GM12878 (cell line): ENCODE measurements around the gene SYNGR2. TPM values are rescaled to one million over a fixed set of nuclear protein-coding genes. Genes with fewer than 3 reads are reported as not detected.

ENCODE experiments used
- BHLHE40 ChIP-seq, 2 experiments: fragments of 450-650 bp in 1 of 2; IDR thresholded peaks; 2 replicates each; pipeline ENCODE4 v1.6.1; 2011 to 2017; ENCODE audit warnings: low read depth in 2 of 2, borderline replicate concordance in 1 of 2, improper control_type of control experiment in 1 of 2, low read length in 1 of 2, mild to moderate bottlenecking in 1 of 2
- CEBPB ChIP-seq, 2 experiments: fragments of 150-350 bp in 1 of 2; IDR thresholded peaks; 2 replicates each; pipeline ENCODE4 v1.6.1; 2012 to 2014; ENCODE audit warnings: low read depth in 2 of 2, low read length in 2 of 2, borderline replicate concordance in 1 of 2, inconsistent platforms in 1 of 2
- EED ChIP-seq: sonication (generic); IDR thresholded peaks from 2 replicates; pipeline ENCODE4 v1.6.1; 2016; ENCODE audit warnings: antibody characterized with exemption, low read depth
- EP300 ChIP-seq, 2 experiments: fragments of 150-350 bp in 1 of 2; IDR thresholded peaks; 2 replicates each; pipeline ENCODE4 v1.6.1; 2011 to 2012; ENCODE audit warnings: low read depth in 2 of 2, low read length in 2 of 2, borderline replicate concordance in 1 of 2, improper control_type of control experiment in 1 of 2, inconsistent platforms in 1 of 2; ENCODE audit not compliant: control insufficient read depth in 1 of 2
- ESRRA ChIP-seq: IDR thresholded peaks from 2 replicates; pipeline ENCODE4 v1.6.1; 2012; ENCODE audit warnings: mild to moderate bottlenecking, low read length, improper control_type of control experiment
- HDGF ChIP-seq: fragments of 450-650 bp; IDR thresholded peaks from 2 replicates; pipeline ENCODE4 v1.6.1; 2016; ENCODE audit warnings: antibody characterized with exemption
- MXI1 ChIP-seq: fragments of 150-350 bp; IDR thresholded peaks from 2 replicates; pipeline ENCODE4 v1.6.1; 2011; ENCODE audit warnings: low read depth, mild to moderate bottlenecking, inconsistent platforms, low read length, improper control_type of control experiment
- MYC ChIP-seq: IDR thresholded peaks from 2 replicates; pipeline ENCODE4 v1.6.1; 2011; ENCODE audit warnings: mild to moderate bottlenecking, low read length, moderate library complexity, inconsistent platforms; ENCODE audit not compliant: insufficient read depth, insufficient replicate concordance, insufficient read length, severe bottlenecking
- NFXL1 ChIP-seq: fragments of 450-650 bp; IDR thresholded peaks from 2 replicates; pipeline ENCODE4 v1.6.1; 2017; ENCODE audit warnings: antibody characterized with exemption, mild to moderate bottlenecking, borderline replicate concordance
- NR2C1 ChIP-seq: fragments of 450-650 bp; IDR thresholded peaks from 2 replicates; pipeline ENCODE4 v1.6.1; 2017; ENCODE audit warnings: antibody characterized with exemption, mild to moderate bottlenecking, moderate library complexity
- POLR2A ChIP-seq: IDR thresholded peaks from 2 replicates; pipeline ENCODE4 v1.6.1; 2011; ENCODE audit warnings: low read depth, mild to moderate bottlenecking, low read length
- SMAD5 ChIP-seq: IDR thresholded peaks from 2 replicates; pipeline ENCODE4 v1.6.1; 2016; ENCODE audit warnings: antibody characterized with exemption, low read depth
- SREBF1 ChIP-seq: IDR thresholded peaks from 2 replicates; pipeline ENCODE4 v1.6.1; 2012; ENCODE audit warnings: mild to moderate bottlenecking, low read length
- SRF ChIP-seq, 2 experiments: IDR thresholded peaks; 2 replicates each; pipeline ENCODE4 v1.6.1; 2011; ENCODE audit warnings: low read depth in 2 of 2, low read length in 2 of 2, mild to moderate bottlenecking in 1 of 2, moderate library complexity in 1 of 2
- TBL1XR1 ChIP-seq: IDR thresholded peaks from 2 replicates; pipeline ENCODE4 v1.6.1; 2012; ENCODE audit warnings: low read depth, low read length, improper control_type of control experiment
- ZNF274 ChIP-seq: IDR thresholded peaks from one replicate; pipeline ENCODE4 v1.8.0; 2011; ENCODE audit not compliant: insufficient read length, insufficient read depth
- ZSCAN29 ChIP-seq: fragments of 450-650 bp; IDR thresholded peaks from 2 replicates; pipeline ENCODE4 v1.6.1; 2017; ENCODE audit warnings: mild to moderate bottlenecking, moderate library complexity
- polyA plus RNA-seq, 11 experiments: library from polyadenylated mRNA; depleted of rRNA in 4 of 11; unstranded in 6 of 11; stranded (reverse) in 5 of 11; fragments of >200 nt; fragmentation: Nextera tagmentation in 4 of 11; fragmentation: Illumina TruSeq in 1 of 11; extraction: Ambion mirVana in 4 of 11; extraction: Trizol in 1 of 11; gene quantifications; 1 replicate in 1 of 11; 2 replicates in 10 of 11; pipeline versions ENCODE4 v1.2.1 to v1.2.3, GENCODE V29; 2011 to 2016; ENCODE audit warnings: inconsistent platforms in 2 of 11, missing spikeins in 2 of 11, low read depth in 1 of 11
- total RNA-seq, 4 experiments: library from RNA; depleted of rRNA in 3 of 4; stranded (reverse); fragments of >200 nt in 3 of 4; fragmentation: Illumina TruSeq in 1 of 4; extraction: Trizol in 1 of 4; gene quantifications; 2 replicates each; pipeline versions ENCODE4 v1.2.1 to v1.2.3, GENCODE V29; 2013 to 2021
- TF ChIP-seq, protein P1 (sequence below): fragments of 450-650 bp; IDR thresholded peaks from 2 replicates; pipeline ENCODE4 v1.6.1; 2017; ENCODE audit warnings: low read depth, mild to moderate bottlenecking, moderate library complexity
- TF ChIP-seq, protein P2 (sequence below): IDR thresholded peaks from 2 replicates; pipeline ENCODE4 v1.6.1; 2012; ENCODE audit warnings: low read depth, low read length, improper control_type of control experiment
- TF ChIP-seq, protein P3 (sequence below): fragments of 450-650 bp; IDR thresholded peaks from 2 replicates; pipeline ENCODE4 v1.6.1; 2017; ENCODE audit warnings: borderline replicate concordance
- TF ChIP-seq, protein P4 (sequence below): IDR thresholded peaks from 2 replicates; pipeline ENCODE4 v1.6.1; 2012; ENCODE audit warnings: low read depth, low read length, improper control_type of control experiment
- TF ChIP-seq, protein P5 (sequence below): fragments of 450-650 bp; formaldehyde crosslinking; IDR thresholded peaks from 2 replicates; pipeline ENCODE4 v1.5.0; 2022; ENCODE audit warnings: mild to moderate bottlenecking, missing genetic modification characterization

SYNGR2 gene
- total and polyA plus RNA-seq, 10 of the 15 experiments (the other 5 are each of a cell fraction or from before 2014, with no cell fraction given), result 4.4 to 529 (median 261) TPM

DNA sequence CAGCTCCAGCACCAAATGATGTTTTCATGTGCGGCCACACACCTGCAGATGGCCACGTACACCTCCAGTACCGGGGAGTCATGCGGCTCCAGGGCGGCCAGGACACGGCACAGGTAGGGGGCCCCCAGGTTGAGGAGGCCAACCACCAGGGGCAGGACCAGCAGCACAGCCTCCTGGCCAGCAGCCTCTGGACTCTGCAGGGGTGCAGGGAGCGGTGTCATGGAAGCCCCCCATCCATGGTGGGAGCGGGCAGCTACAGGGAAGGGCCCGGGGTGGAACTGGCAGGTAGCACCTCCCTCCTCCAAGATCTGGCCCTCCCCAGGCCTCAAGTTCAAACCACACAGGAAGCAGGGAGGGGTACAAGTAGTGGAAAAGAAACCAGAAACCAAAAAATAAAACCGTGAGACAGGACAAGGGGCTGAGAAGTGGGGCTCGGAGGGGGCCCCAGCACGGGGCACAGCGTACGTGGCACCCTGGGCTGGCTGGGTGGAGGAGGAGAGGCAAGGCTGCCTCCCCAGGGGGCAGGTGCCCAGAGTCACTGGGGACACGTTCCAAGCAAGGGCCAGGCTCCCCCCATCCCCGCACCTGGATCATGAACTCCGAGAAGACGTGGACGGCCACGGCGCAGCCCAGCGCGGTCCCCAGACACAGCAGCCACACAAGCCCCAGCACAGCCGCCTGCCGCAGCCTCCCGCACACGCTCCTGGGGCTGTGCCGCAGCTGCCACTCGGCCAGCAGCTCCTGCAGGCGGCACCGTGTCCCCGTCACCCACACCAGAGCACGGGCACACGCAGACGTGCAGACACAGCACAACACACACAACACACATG, 47.2 kb upstream of the SYNGR2 start (continued):
- TF ChIP-seq, protein P1, sequence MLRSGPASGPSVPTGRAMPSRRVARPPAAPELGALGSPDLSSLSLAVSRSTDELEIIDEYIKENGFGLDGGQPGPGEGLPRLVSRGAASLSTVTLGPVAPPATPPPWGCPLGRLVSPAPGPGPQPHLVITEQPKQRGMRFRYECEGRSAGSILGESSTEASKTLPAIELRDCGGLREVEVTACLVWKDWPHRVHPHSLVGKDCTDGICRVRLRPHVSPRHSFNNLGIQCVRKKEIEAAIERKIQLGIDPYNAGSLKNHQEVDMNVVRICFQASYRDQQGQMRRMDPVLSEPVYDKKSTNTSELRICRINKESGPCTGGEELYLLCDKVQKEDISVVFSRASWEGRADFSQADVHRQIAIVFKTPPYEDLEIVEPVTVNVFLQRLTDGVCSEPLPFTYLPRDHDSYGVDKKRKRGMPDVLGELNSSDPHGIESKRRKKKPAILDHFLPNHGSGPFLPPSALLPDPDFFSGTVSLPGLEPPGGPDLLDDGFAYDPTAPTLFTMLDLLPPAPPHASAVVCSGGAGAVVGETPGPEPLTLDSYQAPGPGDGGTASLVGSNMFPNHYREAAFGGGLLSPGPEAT, result no peak
- TF ChIP-seq POLR2A, result peak; percentile 71
- no peak for TF ChIP-seq EP300 (IDR thresholded peaks at IDR 0.05; ENCODE audit: borderline replicate concordance in 1 of 2, control insufficient read depth in 1 of 2, low read depth in 2 of 2, low read length in 2 of 2)
- TF ChIP-seq, protein P2, sequence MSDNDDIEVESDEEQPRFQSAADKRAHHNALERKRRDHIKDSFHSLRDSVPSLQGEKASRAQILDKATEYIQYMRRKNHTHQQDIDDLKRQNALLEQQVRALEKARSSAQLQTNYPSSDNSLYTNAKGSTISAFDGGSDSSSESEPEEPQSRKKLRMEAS, result no peak
- TF ChIP-seq SREBF1, result no peak
- no peak for TF ChIP-seq TBL1XR1
- TF ChIP-seq ZSCAN29, result no peak
- TF ChIP-seq SRF (IDR thresholded peaks at IDR 0.05; ENCODE audit: low read depth in 2 of 2, low read length in 2 of 2), result no peak
- no peak for TF ChIP-seq ESRRA
- peak in 1 of 2 experiments; percentile 42; a peak in 1 of 4 replicates for TF ChIP-seq BHLHE40 (IDR thresholded peaks at IDR 0.05; ENCODE audit: borderline replicate concordance in 1 of 2, low read depth in 2 of 2, low read length in 1 of 2)
- TF ChIP-seq MYC, result no peak
- TF ChIP-seq, protein P3, sequence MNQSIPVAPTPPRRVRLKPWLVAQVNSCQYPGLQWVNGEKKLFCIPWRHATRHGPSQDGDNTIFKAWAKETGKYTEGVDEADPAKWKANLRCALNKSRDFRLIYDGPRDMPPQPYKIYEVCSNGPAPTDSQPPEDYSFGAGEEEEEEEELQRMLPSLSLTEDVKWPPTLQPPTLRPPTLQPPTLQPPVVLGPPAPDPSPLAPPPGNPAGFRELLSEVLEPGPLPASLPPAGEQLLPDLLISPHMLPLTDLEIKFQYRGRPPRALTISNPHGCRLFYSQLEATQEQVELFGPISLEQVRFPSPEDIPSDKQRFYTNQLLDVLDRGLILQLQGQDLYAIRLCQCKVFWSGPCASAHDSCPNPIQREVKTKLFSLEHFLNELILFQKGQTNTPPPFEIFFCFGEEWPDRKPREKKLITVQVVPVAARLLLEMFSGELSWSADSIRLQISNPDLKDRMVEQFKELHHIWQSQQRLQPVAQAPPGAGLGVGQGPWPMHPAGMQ, result no peak
- TF ChIP-seq CEBPB (IDR thresholded peaks at IDR 0.05; ENCODE audit: borderline replicate concordance in 1 of 2, low read depth in 2 of 2, low read length in 2 of 2), result no peak
- no peak for TF ChIP-seq ZNF274
- no peak for TF ChIP-seq MXI1
- no peak for TF ChIP-seq SMAD5
- TF ChIP-seq, protein P4, sequence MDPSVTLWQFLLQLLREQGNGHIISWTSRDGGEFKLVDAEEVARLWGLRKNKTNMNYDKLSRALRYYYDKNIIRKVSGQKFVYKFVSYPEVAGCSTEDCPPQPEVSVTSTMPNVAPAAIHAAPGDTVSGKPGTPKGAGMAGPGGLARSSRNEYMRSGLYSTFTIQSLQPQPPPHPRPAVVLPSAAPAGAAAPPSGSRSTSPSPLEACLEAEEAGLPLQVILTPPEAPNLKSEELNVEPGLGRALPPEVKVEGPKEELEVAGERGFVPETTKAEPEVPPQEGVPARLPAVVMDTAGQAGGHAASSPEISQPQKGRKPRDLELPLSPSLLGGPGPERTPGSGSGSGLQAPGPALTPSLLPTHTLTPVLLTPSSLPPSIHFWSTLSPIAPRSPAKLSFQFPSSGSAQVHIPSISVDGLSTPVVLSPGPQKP, result no peak
- 0 out of 2 replicates have a peak, but pooled peaks have one; percentile 18 for TF ChIP-seq EED
- no peak; the same call in 1 of the 2 replicates for TF ChIP-seq HDGF
- TF ChIP-seq NFXL1, result no peak
- TF ChIP-seq NR2C1, result no peak
- TF ChIP-seq, protein P5, sequence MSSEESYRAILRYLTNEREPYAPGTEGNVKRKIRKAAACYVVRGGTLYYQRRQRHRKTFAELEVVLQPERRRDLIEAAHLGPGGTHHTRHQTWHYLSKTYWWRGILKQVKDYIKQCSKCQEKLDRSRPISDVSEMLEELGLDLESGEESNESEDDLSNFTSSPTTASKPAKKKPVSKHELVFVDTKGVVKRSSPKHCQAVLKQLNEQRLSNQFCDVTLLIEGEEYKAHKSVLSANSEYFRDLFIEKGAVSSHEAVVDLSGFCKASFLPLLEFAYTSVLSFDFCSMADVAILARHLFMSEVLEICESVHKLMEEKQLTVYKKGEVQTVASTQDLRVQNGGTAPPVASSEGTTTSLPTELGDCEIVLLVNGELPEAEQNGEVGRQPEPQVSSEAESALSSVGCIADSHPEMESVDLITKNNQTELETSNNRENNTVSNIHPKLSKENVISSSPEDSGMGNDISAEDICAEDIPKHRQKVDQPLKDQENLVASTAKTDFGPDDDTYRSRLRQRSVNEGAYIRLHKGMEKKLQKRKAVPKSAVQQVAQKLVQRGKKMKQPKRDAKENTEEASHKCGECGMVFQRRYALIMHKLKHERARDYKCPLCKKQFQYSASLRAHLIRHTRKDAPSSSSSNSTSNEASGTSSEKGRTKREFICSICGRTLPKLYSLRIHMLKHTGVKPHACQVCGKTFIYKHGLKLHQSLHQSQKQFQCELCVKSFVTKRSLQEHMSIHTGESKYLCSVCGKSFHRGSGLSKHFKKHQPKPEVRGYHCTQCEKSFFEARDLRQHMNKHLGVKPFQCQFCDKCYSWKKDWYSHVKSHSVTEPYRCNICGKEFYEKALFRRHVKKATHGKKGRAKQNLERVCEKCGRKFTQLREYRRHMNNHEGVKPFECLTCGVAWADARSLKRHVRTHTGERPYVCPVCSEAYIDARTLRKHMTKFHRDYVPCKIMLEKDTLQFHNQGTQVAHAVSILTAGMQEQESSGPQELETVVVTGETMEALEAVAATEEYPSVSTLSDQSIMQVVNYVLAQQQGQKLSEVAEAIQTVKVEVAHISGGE (CRISPR knock-in tag), result no peak
